Natural killer cell (primary cell): ENCODE measurements around the gene KRT32. TPM values are rescaled to one million over a fixed set of nuclear protein-coding genes. Genes with fewer than 3 reads are reported as not detected.

Experiments
- ATAC-seq, 3 donors: fragments of 150-1000 bp in 2 of 3; fragments of 200-7000 bp in 1 of 3; cut with Tn5 transposase; 1 replicate in 1 of 3; 2 replicates in 2 of 3; pipeline ENCODE4 v1.10.0; 2021; ENCODE audit warnings: mild to moderate bottlenecking in 2 of 3, moderate library complexity in 2 of 3
- DNase-seq, 2 donors: peaks; one replicate each; pipeline versions ENCODE4 v3.0.0 to v3.0.0-alpha.2; 2013 to 2021; ENCODE audit warnings: mixed read lengths in 1 of 2
- H3K27ac ChIP-seq: one replicate; pipeline ENCODE4 v1.5.1; 2013; ENCODE audit warnings: mild to moderate bottlenecking, low read length
- H3K27me3 ChIP-seq: one replicate; pipeline ENCODE4 v1.6.1; 2013; ENCODE audit warnings: low read length; ENCODE audit not compliant: control insufficient read depth, insufficient read depth
- H3K36me3 ChIP-seq: one replicate; pipeline ENCODE4 v1.6.1; 2013; ENCODE audit warnings: low read length; ENCODE audit not compliant: control insufficient read depth, insufficient read depth
- H3K4me1 ChIP-seq: one replicate; pipeline ENCODE4 v1.6.1; 2013; ENCODE audit warnings: low read length; ENCODE audit not compliant: control insufficient read depth, insufficient read depth
- H3K4me3 ChIP-seq: one replicate; pipeline ENCODE4 v1.5.1; 2013; ENCODE audit warnings: low read length
- H3K9me3 ChIP-seq: one replicate; pipeline ENCODE4 v1.6.1; 2013; ENCODE audit warnings: low read length; ENCODE audit not compliant: control insufficient read depth, insufficient read depth
- H3K27ac Mint-ChIP-seq, 2 donors: one replicate each; pipeline ENCODE4 v1.8.0; 2022; ENCODE audit warnings: mild to moderate bottlenecking in 2 of 2, mixed read lengths in 2 of 2, moderate library complexity in 1 of 2
- H3K27me3 Mint-ChIP-seq, 2 donors: one replicate each; pipeline ENCODE4 v1.8.0; 2022; ENCODE audit warnings: low read depth in 2 of 2, mixed read lengths in 2 of 2
- H3K36me3 Mint-ChIP-seq: one replicate; pipeline ENCODE4 v1.8.0; 2022; ENCODE audit warnings: mixed read lengths
- H3K4me1 Mint-ChIP-seq, 2 donors: one replicate each; pipeline ENCODE4 v1.8.0; 2022; ENCODE audit warnings: mixed read lengths in 2 of 2
- H3K4me3 Mint-ChIP-seq: one replicate; pipeline ENCODE4 v1.8.0; 2022; ENCODE audit warnings: mild to moderate bottlenecking, moderate library complexity, mixed read lengths
- H3K9me3 Mint-ChIP-seq, 2 donors: one replicate each; pipeline ENCODE4 v1.8.0; 2022; ENCODE audit warnings: mixed read lengths in 2 of 2
- WGBS: methylation state at CpG from one replicate; pipeline ENCODE4 v1.1.7; 2013; ENCODE audit warnings: missing lambda C conversion rate; ENCODE audit not compliant: insufficient coverage; 5-methylcytosine and 5-hydroxymethylcytosine counted together
- intact Hi-C: fragments of 100-400 bp; cut with micrococcal nuclease; formaldehyde crosslinking; loops from one replicate; pipeline ENCODE4 v1.14.2; 2022
- total RNA-seq, 4 donors: library from RNA; stranded (reverse); fragments of 120-200 nt in 1 of 4; gene quantifications; one replicate each; pipeline versions ENCODE4 v1.2.3 to v1.2.4, GENCODE V29; 2013 to 2022
- TF ChIP-seq, protein P1 (sequence below): fragments of 200-600 bp; IDR thresholded peaks from one replicate; pipeline ENCODE4 v1.8.0; 2022; ENCODE audit warnings: antibody characterized with exemption

Gene KRT32
- total RNA-seq, 3 donors from 2014 or later (not counting 1 experiment from before 2014, with no cell fraction given), result not detected

- H3K9me3 Mint-ChIP-seq, result no peaks in the 10 kb centered on the region
- ATAC-seq, result no peak
These were observed 29.4 kb downstream of the KRT32 start for GRCh38 chr17:41437769-41438168.

GRCh38 chr17:41437254-41437653 is 29.9 kb downstream of the KRT32 start:
- no peaks in the 10 kb centered on the region for H3K4me1 ChIP-seq
- H3K36me3 ChIP-seq, result no peaks in the 10 kb centered on the region
- no peaks in the 10 kb centered on the region for H3K27me3 ChIP-seq
- no peak overlapping the region for H3K27ac ChIP-seq
- Mint-ChIP-seq H3K9me3 (no peaks in the 10 kb centered on the region), H3K4me1 (no peaks in the 10 kb centered on the region), H3K27ac (no peak overlapping the region), H3K4me3 (no peak overlapping the region), H3K27me3 (peaks cover 8 to 36% of the 10 kb centered on the region in 2 donors), H3K36me3 (no peaks in the 10 kb centered on the region)
- ATAC-seq (no peak), DNase-seq (no peak)
- WGBS, result 69% methylated on average over 7 of the region's 7 CpGs
- no peaks in the 10 kb centered on the region for H3K9me3 ChIP-seq
- TF ChIP-seq, protein P1, sequence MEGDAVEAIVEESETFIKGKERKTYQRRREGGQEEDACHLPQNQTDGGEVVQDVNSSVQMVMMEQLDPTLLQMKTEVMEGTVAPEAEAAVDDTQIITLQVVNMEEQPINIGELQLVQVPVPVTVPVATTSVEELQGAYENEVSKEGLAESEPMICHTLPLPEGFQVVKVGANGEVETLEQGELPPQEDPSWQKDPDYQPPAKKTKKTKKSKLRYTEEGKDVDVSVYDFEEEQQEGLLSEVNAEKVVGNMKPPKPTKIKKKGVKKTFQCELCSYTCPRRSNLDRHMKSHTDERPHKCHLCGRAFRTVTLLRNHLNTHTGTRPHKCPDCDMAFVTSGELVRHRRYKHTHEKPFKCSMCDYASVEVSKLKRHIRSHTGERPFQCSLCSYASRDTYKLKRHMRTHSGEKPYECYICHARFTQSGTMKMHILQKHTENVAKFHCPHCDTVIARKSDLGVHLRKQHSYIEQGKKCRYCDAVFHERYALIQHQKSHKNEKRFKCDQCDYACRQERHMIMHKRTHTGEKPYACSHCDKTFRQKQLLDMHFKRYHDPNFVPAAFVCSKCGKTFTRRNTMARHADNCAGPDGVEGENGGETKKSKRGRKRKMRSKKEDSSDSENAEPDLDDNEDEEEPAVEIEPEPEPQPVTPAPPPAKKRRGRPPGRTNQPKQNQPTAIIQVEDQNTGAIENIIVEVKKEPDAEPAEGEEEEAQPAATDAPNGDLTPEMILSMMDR, result no peak
- H3K4me3 ChIP-seq, result no peak overlapping the region
- intact Hi-C loops, result no loop called here

More at GRCh38 chr17:41437769-41438168, 29.4 kb downstream of the KRT32 start:
- intact Hi-C loops, result no loop called here
- H3K4me1 Mint-ChIP-seq, result no peaks in the 10 kb centered on the region
- no peaks in the 10 kb centered on the region for H3K4me1 ChIP-seq
- DNase-seq, result no peak
- no peaks in the 10 kb centered on the region for H3K36me3 Mint-ChIP-seq
- no peak overlapping the region for H3K4me3 Mint-ChIP-seq
- H3K27me3 ChIP-seq, result no peaks in the 10 kb centered on the region
- TF ChIP-seq, protein P1, result no peak
- H3K27me3 Mint-ChIP-seq, result peaks cover 10 to 41% of the 10 kb centered on the region in 2 donors
- no peaks in the 10 kb centered on the region for H3K36me3 ChIP-seq
- no peak overlapping the region for H3K4me3 ChIP-seq
- WGBS, result 80% methylated on average over 9 of the region's 9 CpGs
- H3K27ac Mint-ChIP-seq, result no peak overlapping the region
- no peaks in the 10 kb centered on the region for H3K9me3 ChIP-seq
- H3K27ac ChIP-seq, result no peak overlapping the region

DNA sequence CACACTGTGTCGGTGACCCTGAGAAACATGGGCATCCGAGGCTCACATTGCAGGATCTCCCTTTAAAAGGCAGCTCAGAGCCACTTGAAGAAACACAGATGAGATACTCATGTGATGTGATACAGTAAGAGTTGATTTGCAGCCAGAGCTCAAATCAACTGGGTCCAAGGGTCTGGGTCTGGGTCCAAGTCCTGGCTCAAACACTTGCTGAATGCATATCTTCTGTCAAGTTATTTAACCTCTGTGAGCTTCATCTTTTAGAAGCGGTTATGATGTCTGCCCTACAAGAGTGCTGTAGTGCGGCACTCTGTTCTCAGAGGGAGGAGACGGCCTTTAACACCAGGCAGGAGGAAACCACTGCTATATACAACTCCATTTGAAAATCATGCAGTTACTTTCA is 32.8 kb downstream of the KRT32 start:
- Histone ChIP-seq H3K4me3 (no peak overlapping the region), H3K27ac (no peak overlapping the region), H3K36me3 (no peaks in the 10 kb centered on the region), H3K9me3 (no peaks in the 10 kb centered on the region), H3K4me1 (no peaks in the 10 kb centered on the region), H3K27me3 (no peaks in the 10 kb centered on the region)
- Mint-ChIP-seq H3K9me3 (no peaks in the 10 kb centered on the region), H3K27ac (no peak overlapping the region), H3K4me3 (no peak overlapping the region), H3K4me1 (no peaks in the 10 kb centered on the region), H3K27me3 (peaks cover 8 to 26% of the 10 kb centered on the region in 2 donors), H3K36me3 (no peaks in the 10 kb centered on the region)
- DNase-seq (no peak), ATAC-seq (no peak)
- TF ChIP-seq, protein P1, result no peak
- intact Hi-C loops, result no loop called here
- WGBS, result 77% methylated on average over 5 of the region's 5 CpGs

DNA sequence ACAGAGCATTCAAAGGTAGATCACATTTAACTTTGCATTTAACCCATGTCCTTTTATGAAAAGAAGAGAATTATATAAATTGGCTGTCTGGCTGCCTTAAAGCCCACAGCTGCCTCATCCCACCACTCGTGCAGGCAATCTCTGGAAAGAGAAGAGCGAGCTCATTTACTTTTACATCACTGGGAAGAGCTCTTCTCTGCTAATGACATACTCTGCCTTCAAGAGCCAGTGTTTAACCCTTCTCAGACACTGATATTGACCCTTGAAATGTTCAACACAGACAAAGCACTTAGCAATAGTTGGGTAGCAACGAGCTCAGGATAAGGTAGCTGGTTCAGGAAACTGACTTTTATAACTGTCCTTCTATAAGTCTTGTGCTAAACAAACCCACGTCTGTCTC is 33.2 kb downstream of the KRT32 start:
- Mint-ChIP-seq H3K9me3 (no peaks in the 10 kb centered on the region), H3K36me3 (no peaks in the 10 kb centered on the region), H3K27ac (no peak overlapping the region), H3K4me1 (no peaks in the 10 kb centered on the region), H3K4me3 (no peak overlapping the region), H3K27me3 (peaks cover 5 to 23% of the 10 kb centered on the region in 2 donors)
- Histone ChIP-seq H3K9me3 (no peaks in the 10 kb centered on the region), H3K4me1 (no peaks in the 10 kb centered on the region), H3K4me3 (no peak overlapping the region), H3K27me3 (no peaks in the 10 kb centered on the region), H3K36me3 (no peaks in the 10 kb centered on the region), H3K27ac (no peak overlapping the region)
- intact Hi-C loops, result no loop called here
- WGBS, result 80% methylated on average over 4 of the region's 4 CpGs
- ATAC-seq (no peak), DNase-seq (no peak)
- TF ChIP-seq, protein P1, result no peak
